SW 1271 (cell line): ENCODE data around the gene LGALS3BP.

Source experiments
- DNase-seq, 2 experiments: peaks; one replicate each; lab custom pipeline; 2025; lab: John Stamatoyannopoulos, UW

Gene LGALS3BP

GRCh38 chr17:78939615-78940014, 40.1 kb downstream of the LGALS3BP start:
- no peak for DNase-seq

GRCh38 chr17:78937561-78937960, 42.2 kb downstream of the LGALS3BP start:
- DNase-seq, result no peak

GRCh38 chr17:78935419-78936323, 44.1 kb downstream of the LGALS3BP start:
- DNase-seq, result no peak

GRCh38 chr17:78934681-78935418, 44.9 kb downstream of the LGALS3BP start:
- no peak for DNase-seq

- no peak for DNase-seq
Observed at GRCh38 chr17:78933959-78934568, 45.7 kb downstream of the LGALS3BP start.

- peak; percentile 81 to 88 for DNase-seq
Observed at GRCh38 chr17:78933025-78933958, 46.4 kb downstream of the LGALS3BP start.

GRCh38 chr17:78929908-78930775, 49.6 kb downstream of the LGALS3BP start:
- DNase-seq, result no peak

- peak in 1 of 2 experiments; percentile 41 for DNase-seq
Observed at GRCh38 chr17:78925662-78926555, 53.8 kb downstream of the LGALS3BP start.

- peak; percentile 26 to 64 for DNase-seq
Observed at GRCh38 chr17:78925234-78925633, 54.5 kb downstream of the LGALS3BP start, which contains the start of gene TIMP2. Gene TIMP2, minus strand, starts transcription at chr17:78925387. Its CDS starts 299 bp downstream, at chr17:78925088.

GRCh38 chr17:78924481-78925151, 55.1 kb downstream of the LGALS3BP start:
- DNase-seq, result no peak

GRCh38 chr17:78923660-78924453, 55.9 kb downstream of the LGALS3BP start:
- peak in 1 of 2 experiments; percentile 53 for DNase-seq

GRCh38 chr17:78922816-78923498, 56.8 kb downstream of the LGALS3BP start:
- DNase-seq, result no peak

GRCh38 chr17:78921437-78921971, 58.2 kb downstream of the LGALS3BP start:
- no peak for DNase-seq
